Loucy (cell line): ENCODE measurements around the gene RALB.

Experiments used
- H2AFZ ChIP-seq: fragments of 200-600 bp; sonication (generic); 2 replicates; pipeline ENCODE4 v1.6.0; 2016; ENCODE audit warnings: antibody characterized with exemption, mild to moderate bottlenecking, low read length, moderate library complexity
- H3F3A ChIP-seq: fragments of 200-600 bp; 2 replicates; pipeline ENCODE4 v1.6.0; 2016; ENCODE audit warnings: antibody characterized with exemption, low read depth, mild to moderate bottlenecking
- H3K27me3 ChIP-seq: fragments of 200-600 bp; sonication (generic); 2 replicates; pipeline ENCODE4 v1.6.1; 2014; ENCODE audit warnings: low read length, mild to moderate bottlenecking; ENCODE audit not compliant: insufficient read depth, poor library complexity, severe bottlenecking
- H3K36me3 ChIP-seq: fragments of 200-600 bp; sonication (generic); 2 replicates; pipeline ENCODE4 v1.6.1; 2016; ENCODE audit warnings: low read length; ENCODE audit not compliant: insufficient read depth
- H3K4me1 ChIP-seq: fragments of 200-600 bp; sonication (generic); 2 replicates; pipeline ENCODE4 v1.5.1; 2014; ENCODE audit warnings: low read length, mild to moderate bottlenecking; ENCODE audit not compliant: insufficient read depth, poor library complexity, severe bottlenecking
- H3K4me2 ChIP-seq: fragments of 200-600 bp; sonication (generic); 2 replicates; pipeline ENCODE4 v1.6.0; 2014; ENCODE audit warnings: antibody characterized with exemption, low read length, low read depth, mild to moderate bottlenecking; ENCODE audit not compliant: poor library complexity, severe bottlenecking
- H3K4me3 ChIP-seq: fragments of 200-600 bp; sonication (generic); 2 replicates; pipeline ENCODE4 v1.5.1; 2014; ENCODE audit warnings: low read length, mild to moderate bottlenecking, mixed read lengths; ENCODE audit not compliant: poor library complexity, severe bottlenecking
- H3K79me2 ChIP-seq: fragments of 200-600 bp; sonication (generic); 2 replicates; pipeline ENCODE4 v1.6.1; 2014; ENCODE audit warnings: low read length; ENCODE audit not compliant: insufficient read depth
- H3K9ac ChIP-seq: fragments of 200-600 bp; sonication (generic); 2 replicates; pipeline ENCODE4 v1.6.0; 2014; ENCODE audit warnings: mild to moderate bottlenecking, low read depth, low read length, moderate library complexity; ENCODE audit not compliant: poor library complexity, severe bottlenecking
- H3K9me2 ChIP-seq: fragments of 200-600 bp; sonication (generic); replicated peaks from 2 replicates; pipeline ENCODE4 v1.6.1; 2016; ENCODE audit warnings: low read depth, low read length, mixed read lengths
- H3K9me3 ChIP-seq: fragments of 200-600 bp; sonication (generic); 2 replicates; pipeline ENCODE4 v1.6.1; 2014; ENCODE audit warnings: mild to moderate bottlenecking, antibody characterized with exemption, low read length, low read depth; ENCODE audit not compliant: insufficient read depth
- H4K20me1 ChIP-seq: fragments of 200-600 bp; sonication (generic); 2 replicates; pipeline ENCODE4 v1.6.0; 2014; ENCODE audit warnings: antibody characterized with exemption, low read length, mild to moderate bottlenecking; ENCODE audit not compliant: insufficient read depth, poor library complexity, severe bottlenecking
- CTCF ChIP-seq: fragments of 200-600 bp; sonication (generic); conservative IDR thresholded peaks from 2 replicates; pipeline ENCODE4 v1.5.1; 2014; ENCODE audit warnings: mild to moderate bottlenecking, antibody characterized with exemption, low read length
- EZH2phosphoT487 ChIP-seq: fragments of 200-600 bp; IDR thresholded peaks from 2 replicates; pipeline ENCODE4 v1.6.1; 2018; ENCODE audit warnings: antibody characterized with exemption, mild to moderate bottlenecking, moderate library complexity, borderline replicate concordance

The RALB gene

GRCh38 chr2:120208381-120209353 is 44.0 kb upstream of the RALB start:
- no peak overlapping the region for H3K4me3 ChIP-seq
- H3K4me2 ChIP-seq: no peak overlapping the region
- TF ChIP-seq CTCF (no peak), EZH2phosphoT487 (no peak)
- no peaks in the 10 kb centered on the region for H3F3A ChIP-seq
- H2AFZ ChIP-seq: no peak overlapping the region
- H3K9me3 ChIP-seq: no peaks in the 10 kb centered on the region
- no peaks in the 10 kb centered on the region for H4K20me1 ChIP-seq
- no peaks in the 10 kb centered on the region for H3K36me3 ChIP-seq
- H3K9me2 ChIP-seq: no peaks in the 10 kb centered on the region
- no peak overlapping the region for H3K9ac ChIP-seq
- no peaks in the 10 kb centered on the region for H3K27me3 ChIP-seq
- H3K4me1 ChIP-seq: no peaks in the 10 kb centered on the region
- H3K79me2 ChIP-seq: no peaks in the 10 kb centered on the region

GRCh38 chr2:120209427-120210269 is 43.0 kb upstream of the RALB start:
- no peak overlapping the region for H3K4me3 ChIP-seq
- no peak overlapping the region for H3K9ac ChIP-seq
- no peaks in the 10 kb centered on the region for H3K4me1 ChIP-seq
- H2AFZ ChIP-seq: no peak overlapping the region
- H3F3A ChIP-seq: no peaks in the 10 kb centered on the region
- TF ChIP-seq CTCF: no peak
- no peak for TF ChIP-seq EZH2phosphoT487
- no peaks in the 10 kb centered on the region for H3K79me2 ChIP-seq
- H3K36me3 ChIP-seq: no peaks in the 10 kb centered on the region
- H3K4me2 ChIP-seq: no peak overlapping the region
- no peaks in the 10 kb centered on the region for H3K9me3 ChIP-seq
- H3K27me3 ChIP-seq: no peaks in the 10 kb centered on the region
- no peaks in the 10 kb centered on the region for H3K9me2 ChIP-seq
- H4K20me1 ChIP-seq: no peaks in the 10 kb centered on the region

DNA sequence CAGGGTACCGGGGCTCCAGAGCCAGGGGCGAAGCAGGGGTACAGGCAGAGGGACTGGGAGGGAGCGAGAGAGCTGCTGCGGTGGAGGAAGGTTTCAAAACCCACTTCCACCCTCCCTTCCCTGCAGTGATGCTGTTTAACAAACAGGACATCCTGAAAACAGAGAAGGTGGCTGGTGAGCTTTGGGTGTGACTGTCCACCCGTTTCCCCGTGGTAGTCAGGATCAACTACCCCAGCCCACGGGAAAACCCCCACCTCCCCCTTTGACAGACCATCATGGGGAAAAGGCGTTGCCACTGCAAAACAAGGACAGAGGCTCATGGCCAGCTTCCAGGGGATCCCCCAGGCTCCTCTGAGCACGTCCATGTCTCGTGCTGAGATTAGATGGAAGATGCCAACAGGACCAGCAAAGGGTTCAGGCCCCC is 42.4 kb upstream of the RALB start:
- Histone ChIP-seq H2AFZ (no peak overlapping the region), H3K9me2 (no peaks in the 10 kb centered on the region), H3K27me3 (no peaks in the 10 kb centered on the region), H3K79me2 (no peaks in the 10 kb centered on the region), H3F3A (no peaks in the 10 kb centered on the region), H3K9ac (no peak overlapping the region), H3K9me3 (no peaks in the 10 kb centered on the region), H3K4me2 (no peak overlapping the region), H3K4me3 (no peak overlapping the region), H3K4me1 (no peaks in the 10 kb centered on the region), H3K36me3 (no peaks in the 10 kb centered on the region), H4K20me1 (no peaks in the 10 kb centered on the region)
- no peak for TF ChIP-seq EZH2phosphoT487
- no peak for TF ChIP-seq CTCF
